Colonic mucosa (tissue), 4 donors: Measurements from ENCODE around the gene CCDC24. TPM values are rescaled to one million over a fixed set of nuclear protein-coding genes. Genes with fewer than 3 reads are reported as not detected.

Experiments
- DNase-seq: peaks from one replicate; pipeline ENCODE4 v3.0.0-alpha.2; 2020
- H3K27ac ChIP-seq: fragments of 200-600 bp; one replicate; pipeline ENCODE4 v1.8.0; 2021
- H3K27me3 ChIP-seq: fragments of 200-600 bp; one replicate; pipeline ENCODE4 v1.8.0; 2021
- H3K36me3 ChIP-seq: fragments of 200-600 bp; one replicate; pipeline ENCODE4 v1.8.0; 2021
- H3K4me1 ChIP-seq: fragments of 200-600 bp; one replicate; pipeline ENCODE4 v1.8.0; 2021; ENCODE audit warnings: mild to moderate bottlenecking
- H3K4me3 ChIP-seq: fragments of 200-600 bp; one replicate; pipeline ENCODE4 v1.8.0; 2021
- H3K9ac ChIP-seq, 2 donors: one replicate each; pipeline ENCODE4 v1.7.0; 2013; ENCODE audit warnings: control low read depth in 2 of 2, low read depth in 2 of 2, low read length in 2 of 2
- H3K9me3 ChIP-seq: fragments of 200-600 bp; one replicate; pipeline ENCODE4 v1.8.0; 2021
- CTCF ChIP-seq: fragments of 200-600 bp; IDR thresholded peaks from one replicate; pipeline ENCODE4 v1.8.0; 2022; ENCODE audit warnings: antibody characterized with exemption, mild to moderate bottlenecking
- intact Hi-C: fragments of 100-400 bp; cut with DNase I; formaldehyde crosslinking; loops from one replicate; pipeline ENCODE4 v1.14.1; 2022
- total RNA-seq, 2 donors: library from RNA; stranded (reverse); fragmentation: NEBNext Ultra II Directional in 1 of 2; extraction: Animal tissue kit (Norgen Biotek cat#: 25700) in 1 of 2; gene quantifications; one replicate each; pipeline ENCODE4 v1.2.1, GENCODE V29; 2021
- donor health status: healthy.
- donor health status: DM: no; HTN: no; CAD: no.
- donor health status: DM: no; HTN: no; CAD: no.

CCDC24 gene
- total RNA-seq, 2 donors from 2014 or later, result 20.3 to 24.6 TPM

GRCh38 chr1:43982808-43983207 lies 8.6 kb upstream of the CCDC24 start:
- Histone ChIP-seq H3K27me3 (no peaks in the 10 kb centered on the region), H3K9me3 (no peaks in the 10 kb centered on the region), H3K36me3 (no peaks in the 10 kb centered on the region), H3K4me3 (no peak overlapping the region), H3K27ac (no peak overlapping the region), H3K4me1 (peaks cover 19% of the 10 kb centered on the region), H3K9ac (no peak overlapping the region)
- intact Hi-C loops, result no loop called here
- no peak for DNase-seq
- no peak for TF ChIP-seq CTCF

GRCh38 chr1:43983253-43983899 lies 8.0 kb upstream of the CCDC24 start:
- TF ChIP-seq CTCF, result no peak
- no peaks in the 10 kb centered on the region for H3K36me3 ChIP-seq

DNA sequence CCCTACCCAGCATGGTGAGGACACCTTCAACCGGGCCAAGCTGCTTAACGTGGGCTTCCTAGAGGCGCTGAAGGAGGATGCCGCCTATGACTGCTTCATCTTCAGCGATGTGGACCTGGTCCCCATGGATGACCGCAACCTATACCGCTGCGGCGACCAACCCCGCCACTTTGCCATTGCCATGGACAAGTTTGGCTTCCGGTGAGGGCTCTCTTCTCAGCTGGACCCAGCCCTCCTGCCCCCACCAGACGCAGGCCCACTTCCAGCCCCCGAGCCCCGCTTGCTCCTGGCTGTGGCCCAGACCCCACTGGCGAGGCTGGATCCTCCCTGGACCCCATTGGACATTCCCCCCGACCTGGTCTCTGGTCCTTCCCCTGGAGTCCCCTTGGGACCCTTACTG lies 6.5 kb upstream of the CCDC24 start:
- no peak for DNase-seq
- Histone ChIP-seq H3K9ac (no peak overlapping the region), H3K9me3 (no peaks in the 10 kb centered on the region), H3K36me3 (no peaks in the 10 kb centered on the region), H3K27ac (no peak overlapping the region), H3K4me1 (peaks cover 13% of the 10 kb centered on the region), H3K27me3 (no peaks in the 10 kb centered on the region), H3K4me3 (no peak overlapping the region)
- TF ChIP-seq CTCF, result no peak
- intact Hi-C loops, result no loop called here

More at GRCh38 chr1:43983253-43983899, 8.0 kb upstream of the CCDC24 start:
- Histone ChIP-seq H3K9ac (no peak overlapping the region), H3K27me3 (no peaks in the 10 kb centered on the region), H3K27ac (no peak overlapping the region), H3K9me3 (no peaks in the 10 kb centered on the region), H3K4me3 (no peak overlapping the region), H3K4me1 (peaks cover 14% of the 10 kb centered on the region)
- no peak for DNase-seq
- intact Hi-C loops, result no loop called here

- Histone ChIP-seq H3K9ac (no peak overlapping the region), H3K27ac (no peak overlapping the region), H3K27me3 (no peaks in the 10 kb centered on the region), H3K36me3 (no peaks in the 10 kb centered on the region), H3K9me3 (no peaks in the 10 kb centered on the region), H3K4me3 (no peak overlapping the region), H3K4me1 (peaks cover 4% of the 10 kb centered on the region)
- DNase-seq, result no peak
- intact Hi-C loops, result no loop called here
- TF ChIP-seq CTCF, result no peak
Measured at GRCh38 chr1:43985984-43986595, 5.3 kb upstream of the CCDC24 start.

DNA sequence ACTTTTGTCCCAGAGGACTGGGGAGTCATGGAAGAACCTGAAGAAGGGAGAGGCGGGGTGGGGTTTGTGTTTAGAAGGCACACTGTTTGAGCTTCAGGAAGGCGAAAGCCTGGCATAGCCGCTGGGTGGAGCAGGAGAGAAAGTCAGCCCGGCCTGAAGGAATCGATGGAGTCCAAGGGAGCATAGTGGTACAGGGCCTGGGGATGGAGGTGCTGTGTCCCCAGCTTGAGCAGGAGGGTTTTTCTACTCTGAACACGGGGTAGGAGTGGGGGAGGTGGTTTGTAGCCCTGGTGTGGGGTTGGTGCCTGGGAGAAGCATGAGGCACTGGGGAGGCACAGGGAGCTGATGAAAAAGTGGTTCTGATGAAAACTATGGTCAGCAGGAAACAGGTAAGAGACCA lies 4.7 kb upstream of the CCDC24 start:
- intact Hi-C loops, result no loop called here
- peak; percentile 34 for TF ChIP-seq CTCF
- DNase-seq, result peak; percentile 79
- H3K9ac ChIP-seq, result peak overlapping the region in 1 of 2 donors; percentile 3
- H3K27ac ChIP-seq, result no peak overlapping the region
- H3K36me3 ChIP-seq, result no peaks in the 10 kb centered on the region
- H3K27me3 ChIP-seq, result no peaks in the 10 kb centered on the region
- H3K4me1 ChIP-seq, result no peaks in the 10 kb centered on the region
- no peaks in the 10 kb centered on the region for H3K9me3 ChIP-seq
- H3K4me3 ChIP-seq, result no peak overlapping the region
